Activated CD4-positive, alpha-beta T cell treated with anti-CD3 and anti-CD28 coated beads for 4 hours (primary cell): ENCODE measurements around the gene POLR3G.
A peak's percentile ranks its signal among the peaks of the same experiment; 100 is the strongest.

ENCODE experiments used
- DNase-seq, 2 donors: peaks; one replicate each; pipeline ENCODE4 v3.0.0-alpha.2; 2020

Gene POLR3G

DNA sequence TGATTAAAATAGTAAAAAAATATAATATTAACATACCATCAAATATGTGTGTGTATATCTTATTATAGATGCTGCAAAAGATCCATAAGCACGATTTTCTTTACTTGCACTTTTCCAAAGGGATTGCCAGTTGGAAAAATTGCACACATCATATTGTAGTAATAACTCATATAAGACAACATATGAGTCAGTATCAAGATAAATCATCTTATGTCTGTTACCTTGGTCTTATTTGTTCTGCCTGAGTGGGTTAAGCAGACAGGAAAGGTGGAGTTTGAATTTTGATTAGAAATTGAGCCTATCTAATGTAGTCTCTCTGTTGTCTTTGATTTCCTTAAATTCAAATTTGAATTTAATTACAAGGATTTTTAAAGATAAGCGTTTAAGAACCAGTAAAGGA lies 30.1 kb downstream of the POLR3G start:
- DNase-seq: no peak

DNA sequence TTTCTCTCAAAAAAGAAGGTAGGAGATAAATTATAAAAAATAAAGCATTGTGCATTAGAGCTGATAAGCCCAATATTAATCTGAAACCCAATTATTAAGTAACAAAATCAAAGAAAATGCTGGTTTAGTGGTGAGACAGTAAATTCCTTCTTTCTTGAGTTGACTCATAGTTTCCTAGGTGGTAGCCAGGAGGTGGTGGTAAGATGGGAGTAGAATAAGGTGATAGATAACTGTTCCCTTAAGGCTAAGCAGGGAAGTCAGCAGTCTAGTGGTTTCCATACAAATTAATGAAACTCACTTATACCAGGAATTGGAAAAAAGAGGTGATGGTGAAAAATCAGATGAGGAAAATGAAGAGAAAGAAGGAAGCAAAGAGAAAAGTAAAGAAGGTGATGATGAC lies 31.6 kb downstream of the POLR3G start:
- no peak for DNase-seq

DNA sequence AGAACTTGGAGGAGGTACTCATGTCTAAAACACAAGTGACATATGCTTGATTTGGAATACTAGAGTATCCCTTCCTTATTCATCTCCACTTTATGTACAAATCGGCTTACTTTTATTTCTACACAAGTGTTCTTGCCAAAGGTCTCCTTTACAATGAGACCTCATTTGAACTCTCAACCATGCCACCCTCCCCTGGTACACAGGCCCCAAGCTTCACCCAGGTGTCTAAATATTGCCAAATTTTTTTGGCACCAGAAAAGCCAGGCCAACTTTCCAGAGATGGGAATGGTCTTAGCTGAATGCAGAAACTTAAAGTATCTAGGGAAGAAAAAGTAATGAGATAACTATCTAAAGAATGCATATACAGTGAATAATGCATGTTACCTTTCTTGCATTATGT lies 35.8 kb downstream of the POLR3G start:
- DNase-seq: no peak

DNA sequence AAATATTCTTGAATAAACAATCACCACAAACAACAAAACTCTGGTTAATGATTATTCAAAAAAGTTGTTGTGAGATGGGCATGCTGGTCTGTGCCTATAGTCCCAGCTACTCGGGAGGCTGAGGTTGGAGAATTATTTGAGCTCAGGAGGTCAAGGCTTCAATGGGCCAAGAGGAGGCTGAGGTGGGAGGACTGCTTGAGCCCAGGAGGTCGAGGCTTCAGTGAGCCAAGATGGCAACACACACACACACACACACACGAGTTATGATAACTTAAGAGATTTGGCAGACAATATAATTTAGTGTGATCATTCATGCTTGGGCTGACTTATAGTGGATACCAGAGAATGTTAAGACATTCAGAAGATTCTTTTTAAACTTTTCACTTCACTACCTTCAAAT lies 39.9 kb downstream of the POLR3G start:
- DNase-seq: no peak

DNA sequence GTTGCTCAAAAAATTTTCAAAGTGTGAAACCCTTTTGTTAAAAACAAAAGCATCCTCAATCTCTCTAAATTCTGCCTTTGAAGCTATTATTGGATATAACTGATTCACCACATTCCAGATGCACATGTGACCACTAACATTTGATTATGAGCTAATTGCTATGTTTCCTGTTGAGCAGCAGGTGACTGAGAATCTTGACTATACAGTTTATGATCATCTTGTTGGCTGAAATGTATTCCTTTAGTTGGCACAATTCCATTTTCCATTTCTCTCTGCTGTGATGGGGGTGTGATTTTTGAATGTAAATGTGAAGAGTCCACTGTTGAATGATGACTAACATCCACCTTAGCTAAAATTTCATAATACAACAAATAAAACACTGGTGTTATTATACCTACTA lies 44.0 kb downstream of the POLR3G start:
- no peak for DNase-seq

DNA sequence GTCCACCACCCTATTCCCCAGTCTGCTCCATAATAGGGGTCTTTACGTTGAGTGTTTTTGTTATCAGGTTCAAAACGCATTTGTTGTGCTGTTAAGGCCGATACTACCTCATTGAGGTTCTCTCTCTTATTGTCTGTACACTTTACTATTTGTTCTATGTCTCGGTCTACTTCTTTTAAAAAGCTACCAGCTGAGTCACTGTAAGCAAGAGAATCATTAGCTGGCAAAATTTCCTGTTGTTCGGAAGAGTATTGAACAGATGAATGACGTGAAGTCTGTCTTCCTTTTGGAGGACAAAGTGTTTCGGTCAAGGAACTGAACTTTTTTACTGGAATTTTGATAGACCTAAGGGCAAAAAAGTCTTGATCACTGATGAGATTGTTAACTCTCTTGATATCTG lies 44.4 kb downstream of the POLR3G start:
- DNase-seq: no peak

DNA sequence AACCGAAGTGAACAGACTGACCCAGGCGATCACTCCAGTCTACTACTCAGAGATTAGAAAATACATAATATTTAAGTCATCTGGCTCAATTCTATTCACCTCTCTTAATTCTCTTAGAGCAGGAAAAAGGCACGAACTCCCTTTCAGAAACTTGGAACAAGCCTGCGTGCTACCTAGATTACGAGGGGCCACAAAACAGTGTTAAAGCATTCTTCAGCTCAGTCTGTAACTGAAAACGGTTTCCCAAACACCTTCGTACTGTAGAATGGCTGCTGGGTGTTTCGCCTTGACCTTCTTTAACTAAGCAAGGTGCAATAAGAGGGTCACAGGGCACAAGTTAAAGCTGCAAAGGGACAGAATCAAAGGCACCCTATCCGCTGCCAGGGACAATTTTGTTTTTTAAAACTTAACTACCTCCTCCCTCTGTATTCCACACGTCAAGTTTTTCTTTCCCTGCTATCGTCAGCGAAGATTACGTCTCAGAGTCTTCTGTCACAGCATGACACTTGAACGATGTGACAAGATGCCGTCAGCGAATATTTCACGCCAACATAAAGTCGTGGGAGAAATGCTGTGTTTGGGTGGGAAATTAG lies 54.0 kb downstream of the POLR3G start:
- DNase-seq: no peak

DNA sequence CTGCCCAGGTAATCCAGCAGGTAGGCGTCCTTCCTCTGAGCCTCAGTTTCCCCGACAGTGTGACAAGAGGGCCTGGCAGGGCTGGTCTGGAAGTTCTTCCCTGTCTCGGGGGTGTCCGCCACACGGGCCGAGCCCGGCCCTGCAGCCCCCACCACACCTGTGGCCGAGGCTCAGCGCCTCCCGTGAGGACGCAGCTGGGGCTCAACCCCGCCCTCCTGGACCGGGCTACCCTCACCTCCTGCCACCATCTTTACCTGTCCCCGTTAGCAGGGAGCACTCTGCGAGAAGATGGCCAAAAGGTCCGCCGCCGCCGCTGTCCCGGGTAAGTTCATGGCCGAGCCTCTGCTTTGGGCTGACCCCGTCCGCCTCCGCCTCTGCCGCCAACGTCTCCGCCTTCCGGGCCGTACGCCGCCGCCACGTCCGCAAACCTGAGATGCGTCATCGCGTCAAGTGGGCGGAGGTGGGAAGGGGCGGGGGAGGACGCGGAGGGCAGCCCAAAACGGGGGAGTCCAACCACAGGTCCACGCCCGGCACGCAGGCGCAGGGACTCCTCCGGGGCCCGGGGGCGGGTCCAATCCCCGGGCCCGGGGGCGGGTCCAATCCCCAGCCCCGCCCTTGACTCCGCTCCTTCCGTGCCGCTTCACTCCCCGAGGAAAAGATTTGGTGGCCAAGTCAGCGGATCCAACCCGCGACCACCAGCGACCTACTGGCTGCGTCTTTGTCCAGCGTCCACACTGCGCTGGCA lies 54.7 kb downstream of the POLR3G start, which contains the start of gene LYSMD3:
TSS of gene LYSMD3 (minus strand) at position 391 of the 745 bp plus-strand sequence. CDS start 4,295 bp downstream, outside the sequence.
- peak; percentile 98 for DNase-seq

DNA sequence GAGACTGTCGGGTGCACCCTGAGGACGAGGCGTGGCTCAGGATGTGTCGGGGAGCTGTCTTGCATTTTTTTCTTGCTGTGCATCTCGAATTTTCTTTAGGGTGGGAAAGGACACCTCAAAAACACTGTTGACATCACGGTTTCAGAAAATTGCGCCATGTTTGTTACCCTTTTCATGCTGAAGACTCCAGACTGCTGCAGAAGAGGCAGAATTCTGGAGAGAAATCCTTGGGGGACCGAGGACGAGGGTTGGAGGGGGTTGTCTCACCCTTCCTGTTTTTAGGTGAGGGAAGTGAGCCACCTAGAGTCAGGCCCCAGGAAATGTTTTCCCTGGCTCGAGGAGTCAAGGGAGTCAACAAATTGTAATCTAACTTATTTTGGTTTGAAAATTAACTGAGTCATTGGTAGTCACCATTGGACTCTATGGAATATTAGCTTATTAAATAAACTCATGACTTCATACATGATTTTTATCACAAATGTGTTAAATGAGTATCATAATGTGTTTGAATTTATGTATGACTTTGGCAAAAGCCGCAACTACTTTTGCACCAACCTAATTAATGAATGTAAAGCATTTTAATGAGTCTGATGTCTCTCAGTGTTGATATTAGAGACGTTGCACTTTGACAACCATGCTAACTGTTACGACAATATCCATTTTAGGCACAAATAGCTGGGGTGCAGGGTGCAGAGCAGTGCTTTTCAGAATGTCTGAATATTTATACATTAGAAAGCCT lies 55.4 kb downstream of the POLR3G start:
- DNase-seq: peak; percentile 60 to 63

DNA sequence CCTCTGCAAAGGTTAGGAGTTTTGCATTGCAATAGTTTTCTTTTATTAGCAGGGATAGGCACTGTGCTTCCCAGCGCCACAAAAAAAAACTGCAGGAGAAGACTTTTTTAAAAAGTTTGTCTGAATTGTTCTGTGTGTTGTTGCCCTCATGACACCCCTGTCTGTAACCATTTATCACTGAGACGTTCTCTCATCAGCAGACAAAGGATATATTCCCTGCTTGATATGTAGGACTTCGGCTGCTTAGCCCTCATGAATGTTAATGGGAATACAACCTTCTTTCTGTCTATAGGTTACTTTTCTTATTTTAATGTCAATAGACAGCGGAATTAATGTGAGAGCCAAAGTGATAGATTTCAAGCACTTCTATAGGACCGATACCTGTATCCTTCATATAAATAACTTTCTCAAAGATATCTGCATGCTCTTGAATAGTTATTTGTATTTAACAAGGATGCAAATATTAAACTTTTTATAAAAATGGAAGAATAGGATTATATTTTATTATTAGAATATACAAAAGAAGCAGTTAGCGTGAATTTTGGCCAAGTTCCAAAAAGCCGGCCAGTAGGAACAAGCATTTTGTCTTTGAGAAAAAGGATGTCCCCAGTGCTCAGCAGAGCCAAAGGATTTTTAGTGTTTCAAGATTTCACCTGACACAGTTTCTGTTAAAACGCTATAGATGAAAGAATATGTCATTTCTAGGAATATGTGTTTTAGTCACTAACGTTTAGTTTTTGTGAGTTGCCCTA lies 56.2 kb downstream of the POLR3G start:
- no peak for DNase-seq

DNA sequence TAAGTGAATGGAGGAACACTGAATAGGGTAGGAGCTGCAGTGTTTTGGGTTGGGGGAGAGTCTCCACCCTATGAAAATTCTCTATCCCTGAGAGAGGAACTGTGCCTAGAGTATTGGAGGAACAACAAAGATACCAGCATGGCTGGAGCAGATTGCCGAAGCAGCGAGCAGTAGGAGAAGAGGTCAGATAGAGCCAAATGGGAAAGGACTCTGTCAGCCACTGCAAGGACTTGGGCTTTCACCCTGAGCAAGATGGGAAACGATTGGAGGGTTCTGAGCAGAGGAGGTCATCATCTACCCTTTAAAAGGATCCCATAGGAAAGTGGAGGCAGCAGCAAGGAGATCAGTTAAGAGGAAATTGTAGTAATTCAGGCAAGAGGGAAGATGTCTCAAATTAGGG lies 59.1 kb downstream of the POLR3G start:
- DNase-seq: no peak

DNA sequence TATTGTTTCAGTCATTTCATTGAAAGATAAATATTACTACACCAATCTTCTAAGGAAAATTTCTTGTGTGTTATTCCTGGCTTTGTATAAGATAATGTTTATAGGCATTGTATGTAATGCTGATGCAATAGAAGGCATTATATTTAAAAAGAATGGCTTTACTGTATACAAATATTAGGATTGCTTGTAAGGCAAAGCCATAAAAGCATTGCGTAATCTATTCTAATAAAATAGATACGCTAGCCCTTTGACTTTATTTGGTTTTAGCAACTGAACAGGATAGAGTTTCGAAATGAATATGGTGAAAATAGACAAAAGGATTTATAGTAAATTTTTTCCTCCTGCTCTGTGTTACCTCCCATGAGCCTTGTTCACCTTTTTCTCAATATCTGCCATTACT lies 60.3 kb downstream of the POLR3G start:
- DNase-seq: no peak

DNA sequence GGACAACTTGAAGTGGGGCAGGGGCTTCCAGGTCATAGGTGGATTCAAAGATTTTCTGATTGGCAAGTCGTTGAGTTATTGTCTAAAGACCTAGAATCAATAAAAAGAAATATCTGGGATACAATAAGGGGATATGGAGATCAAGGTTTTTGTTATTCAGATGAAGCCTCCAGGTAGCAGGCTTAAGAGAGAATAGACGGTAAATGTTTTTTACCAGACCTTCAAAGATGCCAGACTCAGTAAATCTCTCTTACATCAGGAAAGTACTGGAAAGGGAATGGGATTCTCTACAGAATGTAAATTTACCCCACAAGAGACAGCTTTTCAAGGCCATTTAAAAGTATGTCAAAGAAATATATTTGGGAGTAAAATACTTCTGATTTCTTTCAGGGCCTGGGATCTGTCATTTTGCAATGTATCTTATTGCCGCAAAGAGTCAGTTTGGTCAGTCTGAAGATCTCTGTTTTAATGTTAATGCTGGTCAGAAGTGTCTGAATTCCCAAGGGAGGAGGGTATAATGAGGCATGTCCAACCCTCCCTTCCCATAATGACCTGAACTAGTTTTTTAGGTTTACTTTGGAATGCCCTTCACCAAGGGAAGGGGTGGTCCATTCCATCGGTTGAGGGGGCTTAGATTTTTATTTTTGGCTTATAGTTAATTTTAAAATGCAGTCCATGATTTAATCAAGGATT lies 68.3 kb downstream of the POLR3G start:
- no peak for DNase-seq

DNA sequence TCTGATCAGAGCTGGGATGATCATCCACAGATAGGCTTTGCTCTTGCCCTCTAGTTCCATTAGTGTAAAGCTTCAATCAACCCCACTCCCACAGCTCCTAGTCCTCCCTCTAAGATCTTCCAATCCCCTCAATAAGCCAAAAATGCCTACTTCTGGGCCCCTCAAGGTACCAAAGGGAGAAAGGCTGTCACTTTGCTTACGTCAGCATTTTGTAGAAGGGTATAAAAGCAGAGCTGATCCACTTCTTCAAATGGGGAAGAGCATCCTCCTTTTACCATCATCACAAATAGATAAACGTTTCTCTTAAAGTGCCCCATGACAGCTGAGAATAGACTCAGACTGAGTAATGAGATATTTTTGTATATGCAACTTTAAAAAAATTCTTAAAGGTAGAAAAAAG lies 70.8 kb downstream of the POLR3G start:
- DNase-seq: no peak

DNA sequence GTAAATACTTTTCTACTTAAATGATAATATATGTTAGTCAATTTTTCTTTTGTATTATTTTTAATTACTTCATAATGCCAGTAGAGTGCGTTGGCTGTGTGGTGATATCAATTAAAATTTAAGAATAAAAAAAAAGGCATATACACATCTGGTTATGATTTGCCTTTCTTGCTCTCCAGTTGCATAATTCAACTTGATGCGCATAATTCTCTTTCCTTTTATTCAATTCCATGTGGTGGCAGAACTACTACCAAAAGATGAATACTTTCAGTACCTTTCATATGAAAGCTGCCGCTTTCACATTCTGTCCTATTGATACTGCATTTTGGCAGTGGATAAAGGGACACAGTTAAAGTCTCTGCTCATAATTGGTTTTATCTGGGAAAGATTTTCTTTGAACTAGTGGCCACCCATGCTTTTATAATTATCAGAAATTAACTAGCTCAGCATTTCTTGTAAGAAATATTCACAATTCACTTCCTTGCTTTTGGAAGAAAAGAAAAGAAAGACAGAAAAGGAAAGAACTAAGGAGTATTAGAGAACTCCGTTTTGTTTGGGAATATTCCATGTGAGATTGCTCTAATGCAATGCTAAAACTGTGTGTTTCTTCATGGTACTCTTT lies 71.7 kb downstream of the POLR3G start:
- DNase-seq: no peak

DNA sequence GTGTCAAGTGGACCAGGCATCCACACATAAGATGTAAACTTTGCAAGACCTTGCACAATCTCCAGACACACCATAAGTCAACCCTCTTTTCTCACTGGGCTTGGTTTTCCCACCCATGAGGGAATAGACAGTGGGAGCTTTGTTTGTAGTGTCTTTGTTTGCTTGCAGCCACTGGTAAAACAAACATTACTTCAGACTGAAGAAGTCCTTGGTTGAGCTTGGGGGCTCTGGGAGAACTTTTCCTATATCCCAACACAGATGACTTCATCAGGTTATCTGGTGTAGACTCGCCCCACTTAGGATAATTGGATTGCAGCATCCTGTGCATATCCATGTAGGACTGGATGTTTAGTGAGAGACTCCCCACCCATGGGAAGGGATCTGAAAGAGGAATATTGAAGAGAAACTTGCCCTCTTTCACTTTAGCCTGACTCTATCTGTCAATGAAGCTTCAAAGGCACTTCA lies 72.4 kb downstream of the POLR3G start:
- DNase-seq: no peak

DNA sequence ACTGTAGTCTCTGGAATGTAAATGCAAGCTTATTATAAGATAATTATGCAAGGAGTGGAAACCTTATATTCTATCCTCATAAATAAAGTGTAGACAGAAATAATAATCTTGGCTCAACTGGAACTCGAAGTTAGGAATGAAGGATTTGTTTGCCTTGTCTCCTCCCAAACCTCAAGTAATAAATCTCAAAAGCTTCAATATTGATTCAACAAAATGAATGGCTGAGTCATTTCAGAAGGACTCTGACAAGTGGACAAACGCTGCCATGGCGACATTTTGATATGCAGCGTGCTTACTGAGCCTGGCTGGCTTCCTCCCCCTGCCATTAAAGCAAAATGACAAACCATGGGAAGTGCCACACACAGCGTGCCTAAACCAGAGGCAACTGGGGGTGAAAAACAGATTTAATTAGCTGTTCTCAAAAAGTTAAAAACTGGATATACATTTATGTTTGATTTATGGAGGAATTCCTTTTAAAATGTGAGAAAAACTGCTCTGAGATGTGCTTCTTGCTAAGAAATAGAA lies 73.5 kb downstream of the POLR3G start:
- no peak for DNase-seq

DNA sequence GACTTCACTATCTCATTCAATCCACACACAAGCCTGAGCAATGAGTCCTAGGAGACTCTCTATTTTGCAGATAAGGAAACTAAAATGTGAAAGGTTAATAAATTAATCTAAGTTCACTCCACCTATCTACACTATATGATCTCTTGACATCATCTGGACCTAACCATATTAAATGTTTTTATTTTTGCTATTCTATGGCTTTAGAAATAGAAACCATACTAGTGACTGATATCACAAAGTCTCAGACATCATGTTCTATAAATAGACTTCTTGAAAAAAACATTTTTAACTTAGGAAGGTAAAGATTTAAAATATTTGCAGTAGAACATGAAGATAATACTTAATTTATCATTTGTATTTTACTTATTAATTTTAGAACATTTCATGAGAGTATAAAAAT lies 74.6 kb downstream of the POLR3G start:
- no peak for DNase-seq

DNA sequence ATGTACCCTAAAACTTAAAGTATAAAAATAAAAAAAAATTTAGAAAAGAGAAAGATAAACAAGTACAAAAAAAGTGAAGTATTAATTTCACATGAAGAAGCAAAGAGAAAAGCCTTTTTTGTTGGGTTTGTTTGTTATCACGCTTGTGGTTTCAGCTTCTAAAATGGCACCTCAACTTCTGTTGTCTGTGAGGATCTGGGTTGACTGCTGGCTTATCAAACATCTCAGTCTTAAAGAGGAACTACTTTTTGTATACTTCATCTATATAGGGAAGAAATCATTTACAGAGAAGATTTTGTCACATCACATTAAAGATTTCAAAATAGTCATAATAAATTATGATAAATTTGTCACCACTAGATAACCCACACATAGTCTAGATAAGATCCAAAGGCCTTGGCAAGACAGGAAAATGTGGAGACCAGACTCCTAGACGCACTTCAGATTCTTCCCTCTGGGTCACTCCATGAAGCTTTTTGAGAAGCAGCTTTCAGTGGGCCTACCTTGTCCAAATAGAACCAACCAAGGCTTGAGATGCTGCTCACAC lies 75.1 kb downstream of the POLR3G start:
- no peak for DNase-seq

DNA sequence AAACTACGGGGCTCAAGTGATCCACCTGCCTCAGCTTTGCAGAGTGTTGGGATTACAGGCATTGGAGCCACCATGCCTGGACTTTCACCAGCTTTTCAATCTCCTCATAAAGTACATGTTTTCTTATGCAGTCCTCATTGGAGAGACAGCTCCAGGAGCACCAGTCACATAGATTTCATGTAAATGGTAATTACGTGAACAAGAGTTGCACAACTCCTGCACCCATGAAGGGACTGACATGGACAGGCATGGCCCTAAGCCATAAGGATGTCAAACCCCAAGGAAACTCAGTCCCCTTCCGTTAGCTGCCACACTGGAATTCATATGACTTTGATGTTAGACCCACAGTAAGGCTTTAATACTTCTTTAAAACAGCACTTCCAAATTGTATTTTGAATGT lies 76.3 kb downstream of the POLR3G start:
- DNase-seq: no peak

DNA sequence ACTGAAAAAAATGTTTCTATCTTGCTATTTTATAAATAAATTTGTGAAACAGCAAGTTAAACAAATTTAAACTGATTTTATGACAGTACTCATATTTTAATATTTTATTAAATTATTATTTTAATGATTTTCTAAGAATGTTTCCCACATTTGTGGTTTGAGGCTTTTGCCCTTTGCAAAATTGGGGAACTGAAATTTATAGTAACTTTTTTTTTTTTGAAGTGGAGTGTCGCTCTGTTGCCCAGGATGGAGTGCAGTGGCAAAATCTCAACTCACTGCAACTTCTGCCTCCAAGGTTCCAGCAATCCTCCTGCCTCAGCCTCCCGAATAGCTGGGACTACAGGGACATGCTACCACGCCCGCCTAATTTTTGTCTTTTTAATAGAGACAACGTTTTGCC lies 76.7 kb downstream of the POLR3G start:
- no peak for DNase-seq

DNA sequence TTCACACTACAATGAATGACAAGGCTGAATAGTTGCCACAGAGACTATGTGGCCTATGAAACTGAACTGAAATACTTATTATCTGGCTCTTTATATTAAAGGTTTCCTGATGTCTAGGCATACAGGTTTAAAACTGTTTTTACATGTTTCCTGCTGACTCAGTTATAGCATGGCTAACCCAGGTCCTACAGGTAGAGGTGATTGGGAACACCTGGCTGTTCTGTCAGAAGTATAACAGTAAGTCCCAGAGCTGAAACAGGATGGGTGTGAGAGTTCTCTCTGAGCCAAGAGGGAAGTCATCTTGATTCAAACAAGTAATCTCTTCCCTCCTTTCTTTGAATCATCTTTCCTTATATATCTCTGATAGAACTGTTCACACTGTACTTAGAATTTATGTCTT lies 79.0 kb downstream of the POLR3G start:
- no peak for DNase-seq
